ENCODE measurements around the gene MRPL32. TPM values are rescaled to one million over a fixed set of nuclear protein-coding genes. Genes with fewer than 3 reads are reported as not detected.
A peak's percentile ranks its signal among the peaks of the same experiment; 100 is the strongest.

The MRPL32 gene
- total and polyA plus RNA-seq, 2 of the 13 experiments (the other 11 are each of a cell fraction or from before 2014, with no cell fraction given) = 39.0 to 81.2 TPM

DNA sequence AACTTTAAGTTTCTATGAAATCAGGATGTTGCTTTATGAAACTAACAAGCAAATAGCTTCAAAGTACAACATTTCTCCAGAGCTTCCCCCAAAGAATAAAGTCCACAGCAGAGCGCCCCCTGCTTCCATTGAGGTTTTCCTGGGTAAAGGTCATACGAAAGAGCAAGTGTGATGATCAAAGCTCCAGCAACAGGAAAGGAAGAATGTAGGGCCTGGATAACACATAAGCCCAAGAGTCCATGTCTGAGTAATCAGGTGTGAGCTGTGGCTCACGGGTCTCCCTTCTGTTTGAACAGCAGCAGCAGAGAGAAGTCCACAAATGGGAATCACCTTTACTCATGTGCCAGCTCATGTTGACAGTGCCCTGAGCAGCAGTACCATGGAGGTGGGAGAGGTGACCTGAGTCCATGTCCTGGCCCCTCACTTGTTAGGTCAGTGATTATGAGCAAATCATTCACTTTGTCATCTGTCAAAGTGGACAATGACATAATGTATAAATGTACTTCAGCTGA lies 50.5 kb downstream of the MRPL32 start (continued):
- TF ChIP-seq, protein P1, sequence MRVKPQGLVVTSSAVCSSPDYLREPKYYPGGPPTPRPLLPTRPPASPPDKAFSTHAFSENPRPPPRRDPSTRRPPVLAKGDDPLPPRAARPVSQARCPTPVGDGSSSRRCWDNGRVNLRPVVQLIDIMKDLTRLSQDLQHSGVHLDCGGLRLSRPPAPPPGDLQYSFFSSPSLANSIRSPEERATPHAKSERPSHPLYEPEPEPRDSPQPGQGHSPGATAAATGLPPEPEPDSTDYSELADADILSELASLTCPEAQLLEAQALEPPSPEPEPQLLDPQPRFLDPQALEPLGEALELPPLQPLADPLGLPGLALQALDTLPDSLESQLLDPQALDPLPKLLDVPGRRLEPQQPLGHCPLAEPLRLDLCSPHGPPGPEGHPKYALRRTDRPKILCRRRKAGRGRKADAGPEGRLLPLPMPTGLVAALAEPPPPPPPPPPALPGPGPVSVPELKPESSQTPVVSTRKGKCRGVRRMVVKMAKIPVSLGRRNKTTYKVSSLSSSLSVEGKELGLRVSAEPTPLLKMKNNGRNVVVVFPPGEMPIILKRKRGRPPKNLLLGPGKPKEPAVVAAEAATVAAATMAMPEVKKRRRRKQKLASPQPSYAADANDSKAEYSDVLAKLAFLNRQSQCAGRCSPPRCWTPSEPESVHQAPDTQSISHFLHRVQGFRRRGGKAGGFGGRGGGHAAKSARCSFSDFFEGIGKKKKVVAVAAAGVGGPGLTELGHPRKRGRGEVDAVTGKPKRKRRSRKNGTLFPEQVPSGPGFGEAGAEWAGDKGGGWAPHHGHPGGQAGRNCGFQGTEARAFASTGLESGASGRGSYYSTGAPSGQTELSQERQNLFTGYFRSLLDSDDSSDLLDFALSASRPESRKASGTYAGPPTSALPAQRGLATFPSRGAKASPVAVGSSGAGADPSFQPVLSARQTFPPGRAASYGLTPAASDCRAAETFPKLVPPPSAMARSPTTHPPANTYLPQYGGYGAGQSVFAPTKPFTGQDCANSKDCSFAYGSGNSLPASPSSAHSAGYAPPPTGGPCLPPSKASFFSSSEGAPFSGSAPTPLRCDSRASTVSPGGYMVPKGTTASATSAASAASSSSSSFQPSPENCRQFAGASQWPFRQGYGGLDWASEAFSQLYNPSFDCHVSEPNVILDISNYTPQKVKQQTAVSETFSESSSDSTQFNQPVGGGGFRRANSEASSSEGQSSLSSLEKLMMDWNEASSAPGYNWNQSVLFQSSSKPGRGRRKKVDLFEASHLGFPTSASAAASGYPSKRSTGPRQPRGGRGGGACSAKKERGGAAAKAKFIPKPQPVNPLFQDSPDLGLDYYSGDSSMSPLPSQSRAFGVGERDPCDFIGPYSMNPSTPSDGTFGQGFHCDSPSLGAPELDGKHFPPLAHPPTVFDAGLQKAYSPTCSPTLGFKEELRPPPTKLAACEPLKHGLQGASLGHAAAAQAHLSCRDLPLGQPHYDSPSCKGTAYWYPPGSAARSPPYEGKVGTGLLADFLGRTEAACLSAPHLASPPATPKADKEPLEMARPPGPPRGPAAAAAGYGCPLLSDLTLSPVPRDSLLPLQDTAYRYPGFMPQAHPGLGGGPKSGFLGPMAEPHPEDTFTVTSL (CRISPR knock-in tag; IDR thresholded peaks at IDR 0.05; ENCODE audit: borderline replicate concordance) = peak; percentile 85; the same call in 1 of the 2 replicates
- TF ChIP-seq CSRNP2 (CRISPR knock-in tag; conservative IDR thresholded peaks at IDR 0.05; ENCODE audit: low read depth) (no peak), ZNF281 (CRISPR knock-in tag; IDR thresholded peaks at IDR 0.05; ENCODE audit: borderline replicate concordance) (no peak), SOX5 (CRISPR knock-in tag; IDR thresholded peaks at IDR 0.05; ENCODE audit: borderline replicate concordance) (peak; percentile 81), ZSCAN9 (CRISPR knock-in tag; IDR thresholded peaks at IDR 0.05; ENCODE audit: borderline replicate concordance) (no peak), PLSCR1 (CRISPR knock-in tag; IDR thresholded peaks at IDR 0.05; ENCODE audit: borderline replicate concordance) (no peak), ZZZ3 (CRISPR knock-in tag; IDR thresholded peaks at IDR 0.05; ENCODE audit: borderline replicate concordance) (no peak), ZEB1 (IDR thresholded peaks at IDR 0.05; ENCODE audit: insufficient replicate concordance, low read depth) (peak; percentile 40), HBP1 (CRISPR knock-in tag; IDR thresholded peaks at IDR 0.05; ENCODE audit: low read depth) (0 out of 2 replicates have a peak, but pooled peaks have one; percentile 14), ZNF605 (CRISPR knock-in tag; IDR thresholded peaks at IDR 0.05) (no peak), THAP8 (CRISPR knock-in tag; IDR thresholded peaks at IDR 0.05; ENCODE audit: borderline replicate concordance) (no peak), ZNF549 (CRISPR knock-in tag; IDR thresholded peaks at IDR 0.05) (no peak), PREB (CRISPR knock-in tag; IDR thresholded peaks at IDR 0.05) (no peak), EED (CRISPR knock-in tag; IDR thresholded peaks at IDR 0.05) (no peak), NFE2L2 (IDR thresholded peaks at IDR 0.05; ENCODE audit: low read length) (no peak)
